ENCODE measurements around the gene GPR45.

The GPR45 gene

GRCh38 chr2:105290981-105291660, 49.6 kb downstream of the GPR45 start:
- no peaks in the 10 kb centered on the region for H3K79me2 ChIP-seq (ENCODE audit: insufficient read depth, low read depth)
- H3K36me3 ChIP-seq (ENCODE audit: insufficient read depth): no peaks in the 10 kb centered on the region
- H3K4me1 ChIP-seq (ENCODE audit: low read depth, poor library complexity, severe bottlenecking): peaks cover 4% of the 10 kb centered on the region
- no peak overlapping the region for H3K4me2 ChIP-seq
- TF ChIP-seq CTCF (conservative IDR thresholded peaks at IDR 0.05; ENCODE audit: low read depth, low read length): no peak
- H4K20me1 ChIP-seq (ENCODE audit: insufficient read depth): no peaks in the 10 kb centered on the region
- no peak overlapping the region for H2AFZ ChIP-seq (ENCODE audit: low read depth)
- no peak overlapping the region for H3K4me3 ChIP-seq (IDR thresholded peaks at IDR 0.05; ENCODE audit: insufficient read depth, low read depth, low read length)
- H3K9ac ChIP-seq: no peak overlapping the region
- H3K27ac ChIP-seq: no peak overlapping the region
- no peaks in the 10 kb centered on the region for H3K27me3 ChIP-seq (ENCODE audit: insufficient read depth, low read depth)

GRCh38 chr2:105291981-105292380, 50.4 kb downstream of the GPR45 start:
- no peak overlapping the region for H3K9ac ChIP-seq
- TF ChIP-seq CTCF (conservative IDR thresholded peaks at IDR 0.05; ENCODE audit: low read depth, low read length): no peak

More at GRCh38 chr2:105291981-105292380, 50.4 kb downstream of the GPR45 start:
- no peaks in the 10 kb centered on the region for H3K36me3 ChIP-seq (ENCODE audit: insufficient read depth)
- H3K4me2 ChIP-seq: no peak overlapping the region
- H4K20me1 ChIP-seq (ENCODE audit: insufficient read depth): no peaks in the 10 kb centered on the region
- peaks cover 4% of the 10 kb centered on the region for H3K4me1 ChIP-seq (ENCODE audit: low read depth, poor library complexity, severe bottlenecking)
- H3K79me2 ChIP-seq (ENCODE audit: insufficient read depth, low read depth): no peaks in the 10 kb centered on the region
- H3K4me3 ChIP-seq (IDR thresholded peaks at IDR 0.05; ENCODE audit: insufficient read depth, low read depth, low read length): no peak overlapping the region
- no peak overlapping the region for H3K27ac ChIP-seq
- no peaks in the 10 kb centered on the region for H3K27me3 ChIP-seq (ENCODE audit: insufficient read depth, low read depth)
- H2AFZ ChIP-seq (ENCODE audit: low read depth): no peak overlapping the region

Data from KMS-11 (cell line).